NCI-H524 (cell line): Measurements from ENCODE around the gene HOXA1.

ENCODE experiments used
- DNase-seq, 2 experiments: peaks; one replicate each; lab custom pipeline; 2025; lab: John Stamatoyannopoulos, UW

The HOXA1 gene

GRCh38 chr7:27131390-27131819, 35.6 kb upstream of the HOXA1 start:
- DNase-seq = no peak

- peak; percentile 54 to 84 for DNase-seq
Measured at GRCh38 chr7:27130540-27131389, 35.0 kb upstream of the HOXA1 start, which contains the start of gene HOXA4. Gene HOXA4, minus strand, starts transcription at chr7:27130757. Its CDS starts 24 bp downstream, at chr7:27130733.

DNA sequence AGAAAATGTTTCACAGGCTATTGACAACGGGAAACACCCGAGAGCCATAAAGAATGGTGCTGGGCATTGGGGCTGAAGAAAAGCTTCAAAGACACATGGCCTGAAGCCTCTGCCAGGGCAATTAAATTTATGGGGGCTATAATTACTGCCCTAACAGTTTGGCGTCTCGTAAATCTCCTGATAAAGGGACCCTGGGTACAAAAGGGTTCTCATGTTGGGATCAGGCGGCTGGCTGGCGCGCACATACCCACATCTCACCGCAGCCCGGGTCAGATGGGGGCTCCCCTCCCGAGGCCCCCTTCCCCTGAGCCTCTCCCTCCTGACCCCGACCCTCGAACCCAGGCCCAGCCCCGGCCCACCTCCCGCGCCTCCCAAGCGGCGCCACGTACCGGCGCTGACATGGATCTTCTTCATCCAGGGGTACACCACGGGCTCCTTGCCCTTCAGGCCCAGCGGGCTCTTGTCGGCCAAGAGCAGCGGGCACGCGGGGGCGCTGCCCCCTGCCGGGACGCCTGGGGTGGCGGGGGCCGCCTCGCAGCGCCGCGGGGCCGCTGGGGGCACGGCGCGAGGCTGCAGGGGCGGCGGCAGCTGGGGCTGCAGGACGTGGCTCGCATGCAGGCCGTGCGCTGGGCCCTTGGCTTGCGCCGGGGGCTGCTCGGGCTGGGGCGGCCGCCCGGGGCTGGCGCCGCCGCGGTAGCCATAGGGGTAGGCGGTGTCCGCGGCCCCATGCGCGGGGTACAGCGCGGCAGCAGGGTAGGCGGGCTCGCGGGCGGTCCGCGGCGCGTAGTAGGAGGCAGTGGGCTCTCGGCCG, 34.1 kb upstream of the HOXA1 start:
- peak in 1 of 2 experiments; percentile 67 for DNase-seq

GRCh38 chr7:27128776-27129728, 33.3 kb upstream of the HOXA1 start:
- no peak for DNase-seq

- DNase-seq = no peak
Measured at GRCh38 chr7:27128034-27128433, 32.2 kb upstream of the HOXA1 start.

DNA sequence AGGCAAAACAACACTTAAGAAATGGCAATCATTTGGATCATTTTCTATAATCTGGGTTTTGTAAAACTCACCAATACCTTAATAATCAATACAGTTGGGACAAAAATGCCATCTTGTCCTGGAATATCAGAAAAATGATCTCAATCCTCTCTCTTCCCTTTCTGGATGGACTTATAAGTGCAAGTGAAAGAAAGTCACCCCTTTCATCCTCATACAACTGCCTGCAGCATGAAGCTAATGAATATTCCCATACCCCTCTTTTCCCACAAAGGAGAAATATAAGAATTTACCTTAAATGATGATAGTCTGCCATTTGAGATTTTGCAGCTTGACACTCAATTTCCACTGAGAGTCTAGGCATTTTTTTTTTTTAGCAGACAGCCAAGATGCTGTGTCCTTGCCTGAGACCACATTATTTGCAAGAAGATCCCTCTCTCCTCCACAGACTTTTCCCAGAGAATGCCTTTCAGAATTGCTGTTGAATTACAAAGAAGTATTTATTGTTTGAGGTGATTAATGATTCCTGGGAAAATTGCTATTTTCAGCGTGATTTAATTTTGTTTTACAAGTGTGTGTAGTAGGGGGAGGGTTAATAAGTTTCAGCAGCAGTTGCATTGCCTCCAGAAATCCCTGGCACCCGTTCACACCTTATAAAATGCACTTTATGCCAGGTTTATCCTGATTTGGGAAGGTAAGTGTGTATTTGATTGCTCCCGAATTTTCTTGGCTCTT, 31.0 kb upstream of the HOXA1 start:
- no peak for DNase-seq

- DNase-seq = no peak
Measured at GRCh38 chr7:27125986-27126394, 30.2 kb upstream of the HOXA1 start.

- DNase-seq = no peak
Measured at GRCh38 chr7:27124902-27125689, 29.3 kb upstream of the HOXA1 start.

DNA sequence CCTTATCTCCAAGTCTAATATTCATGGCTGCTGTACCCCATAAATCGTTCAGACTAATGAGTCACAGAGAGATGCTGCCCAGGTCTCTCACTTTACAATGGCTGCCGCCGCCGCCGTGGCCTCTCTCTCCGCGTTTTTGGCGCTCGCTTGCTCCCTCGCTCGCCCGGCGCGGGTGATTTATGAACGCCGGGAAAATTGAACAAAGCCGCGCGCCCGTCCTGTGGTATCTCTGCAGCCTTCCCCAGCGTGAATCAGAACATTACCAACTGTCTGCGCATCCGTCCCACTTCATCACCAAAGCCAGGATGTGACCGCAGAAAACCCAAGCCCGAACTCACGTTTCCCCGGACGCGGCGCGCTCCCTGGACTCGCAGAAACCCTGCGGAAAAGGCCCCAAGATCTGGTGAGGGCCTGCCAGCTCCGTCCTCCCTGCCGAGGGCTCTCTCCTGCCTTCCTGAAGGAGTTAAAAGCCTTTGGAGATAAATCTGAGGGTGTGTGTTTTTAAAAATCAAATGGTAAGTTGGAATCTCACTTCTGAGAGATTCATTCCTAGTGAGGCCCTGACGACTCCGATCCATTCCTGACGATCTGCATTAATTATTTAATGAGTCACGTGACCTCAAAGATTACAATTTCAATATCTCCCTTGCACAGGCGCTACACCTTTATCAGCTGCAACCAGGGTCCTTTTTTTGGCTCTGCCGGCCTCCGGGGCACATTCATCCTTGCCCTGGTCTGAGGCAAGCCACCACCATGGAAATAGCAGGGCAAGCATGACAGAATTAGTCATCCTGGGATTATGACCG, 28.5 kb upstream of the HOXA1 start:
- no peak for DNase-seq

DNA sequence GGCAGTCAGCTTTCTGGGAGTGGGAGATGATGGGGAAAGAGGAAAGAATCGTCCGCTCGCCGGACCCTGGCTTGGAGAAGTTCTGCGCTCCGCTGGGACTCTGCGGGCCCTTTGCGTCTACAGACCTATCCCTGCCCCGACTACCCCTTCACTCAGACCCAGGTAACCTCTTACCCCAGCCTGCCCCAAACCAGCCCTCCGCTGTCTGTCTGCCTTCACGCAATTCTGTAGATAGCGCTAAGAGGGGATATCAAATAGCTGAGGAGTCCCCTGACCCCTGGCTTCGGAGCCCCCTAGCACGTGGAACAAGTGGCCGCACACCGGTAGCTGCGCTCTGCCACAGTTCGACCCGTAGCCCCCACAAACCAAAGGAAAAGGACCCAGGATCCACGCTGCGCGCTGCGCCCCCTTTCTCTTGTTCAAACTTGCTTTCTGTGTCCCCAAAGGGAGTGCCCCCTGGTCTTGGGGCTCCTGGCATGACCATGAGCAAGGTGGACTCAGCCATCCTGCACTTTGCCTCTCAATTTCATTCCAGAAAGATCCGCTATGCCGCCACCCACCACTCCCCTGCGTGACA, 27.8 kb upstream of the HOXA1 start:
- no peak for DNase-seq

DNA sequence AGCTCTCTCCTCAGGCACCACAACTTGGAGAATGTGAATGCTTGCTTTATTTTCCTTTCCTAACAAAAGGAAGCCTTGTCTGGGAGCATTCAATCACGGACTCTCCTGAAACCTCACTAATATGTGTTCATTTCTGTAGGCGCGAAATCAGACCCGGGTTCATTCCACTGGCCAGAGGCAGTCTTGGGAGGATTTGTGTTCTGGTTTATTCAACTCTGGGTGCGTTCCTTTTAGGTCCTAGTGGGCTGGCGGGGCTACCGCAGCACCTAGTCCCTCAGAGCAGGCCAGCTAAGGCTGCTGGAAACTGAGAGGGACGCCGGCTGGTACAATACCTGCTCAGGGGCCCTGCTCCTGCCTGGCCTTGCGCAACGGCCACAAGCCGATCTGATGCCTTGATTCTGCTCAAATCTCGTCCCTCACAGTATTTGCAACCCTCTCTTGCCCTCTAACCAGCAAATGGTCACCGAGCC, 27.2 kb upstream of the HOXA1 start:
- DNase-seq = no peak

DNA sequence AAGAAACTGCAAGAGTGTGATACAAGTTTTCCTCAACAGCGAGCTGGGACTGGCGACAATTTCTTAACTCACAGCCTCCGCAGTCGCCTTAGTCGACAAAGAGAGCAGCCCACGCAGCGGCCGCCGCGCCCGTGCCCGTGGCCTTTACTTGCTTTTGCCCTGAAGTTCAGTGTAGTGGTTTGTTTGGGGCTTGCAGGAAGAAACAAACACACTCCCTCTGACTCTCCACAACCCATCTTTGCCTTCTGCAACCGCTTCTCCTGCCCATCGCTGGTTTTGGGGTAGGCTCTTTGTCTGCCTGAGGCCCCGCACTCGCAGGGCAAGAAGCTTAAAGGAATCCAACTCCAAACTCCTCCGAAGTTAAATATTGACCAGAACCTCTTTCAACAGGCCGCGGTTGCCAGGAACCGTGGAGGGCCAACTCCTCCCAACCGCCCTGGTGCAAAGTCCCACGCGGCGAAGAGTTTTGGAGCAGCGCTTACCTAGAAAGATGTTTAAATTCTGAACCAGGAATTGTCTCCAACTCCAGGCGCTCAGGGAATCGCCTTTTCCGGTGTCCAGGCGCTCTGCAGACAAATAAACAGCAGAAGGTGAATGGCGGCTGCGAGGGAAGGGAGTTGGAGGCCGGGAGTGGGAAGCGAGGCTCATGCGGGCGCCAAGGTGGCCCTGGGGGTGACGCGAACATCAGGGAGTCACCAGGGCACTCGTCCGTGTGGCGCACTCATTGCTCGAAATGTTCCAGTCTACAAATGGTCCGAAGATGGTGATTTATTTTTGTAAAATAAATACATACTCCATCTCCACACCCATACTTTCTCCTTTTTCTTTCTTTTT, 26.5 kb upstream of the HOXA1 start:
- no peak for DNase-seq

- DNase-seq = no peak
Measured at GRCh38 chr7:27121684-27122076, 25.9 kb upstream of the HOXA1 start.

DNA sequence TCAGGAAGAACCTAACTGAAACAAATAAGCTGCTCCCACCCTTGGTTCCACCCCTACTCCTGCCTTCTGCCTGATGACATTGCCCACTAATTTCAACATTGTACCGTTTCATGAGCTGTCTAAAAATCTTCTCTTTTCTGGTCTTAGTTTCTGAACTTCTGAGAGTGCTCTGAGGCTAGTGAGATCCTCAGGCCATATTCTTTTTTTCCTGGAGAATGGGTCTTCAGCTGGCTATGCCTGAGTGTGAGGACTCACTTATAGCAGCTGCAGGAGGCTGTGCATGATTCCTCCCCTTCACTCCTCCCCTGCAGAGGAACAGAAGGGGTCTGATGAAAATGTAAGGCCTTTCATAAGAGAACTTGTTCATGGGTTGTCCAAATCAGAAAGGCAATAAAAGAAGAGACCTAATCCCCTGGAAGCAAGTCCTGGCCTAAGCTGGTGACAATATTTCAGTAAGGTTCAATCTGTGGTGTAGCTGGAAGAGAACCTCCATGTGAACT, 23.7 kb upstream of the HOXA1 start:
- DNase-seq = no peak

DNA sequence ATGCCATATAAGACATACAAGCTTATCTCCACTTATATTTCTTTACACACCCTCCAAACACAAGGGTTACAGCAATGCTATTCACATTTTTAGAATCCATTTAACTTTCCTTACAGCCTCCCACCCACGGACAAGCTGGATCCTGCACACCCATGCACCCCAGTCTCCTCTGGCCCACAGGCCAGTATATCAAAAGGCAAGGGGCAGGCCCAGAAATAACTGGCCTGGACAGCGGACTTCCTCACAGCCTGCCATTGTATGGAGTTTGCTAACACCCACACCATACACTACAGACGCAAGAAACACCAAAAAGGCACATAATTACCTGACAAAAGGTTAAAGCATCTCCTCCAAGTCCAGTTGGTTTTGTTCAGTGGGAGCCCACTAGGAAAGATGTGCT, 22.8 kb upstream of the HOXA1 start:
- DNase-seq = no peak

DNA sequence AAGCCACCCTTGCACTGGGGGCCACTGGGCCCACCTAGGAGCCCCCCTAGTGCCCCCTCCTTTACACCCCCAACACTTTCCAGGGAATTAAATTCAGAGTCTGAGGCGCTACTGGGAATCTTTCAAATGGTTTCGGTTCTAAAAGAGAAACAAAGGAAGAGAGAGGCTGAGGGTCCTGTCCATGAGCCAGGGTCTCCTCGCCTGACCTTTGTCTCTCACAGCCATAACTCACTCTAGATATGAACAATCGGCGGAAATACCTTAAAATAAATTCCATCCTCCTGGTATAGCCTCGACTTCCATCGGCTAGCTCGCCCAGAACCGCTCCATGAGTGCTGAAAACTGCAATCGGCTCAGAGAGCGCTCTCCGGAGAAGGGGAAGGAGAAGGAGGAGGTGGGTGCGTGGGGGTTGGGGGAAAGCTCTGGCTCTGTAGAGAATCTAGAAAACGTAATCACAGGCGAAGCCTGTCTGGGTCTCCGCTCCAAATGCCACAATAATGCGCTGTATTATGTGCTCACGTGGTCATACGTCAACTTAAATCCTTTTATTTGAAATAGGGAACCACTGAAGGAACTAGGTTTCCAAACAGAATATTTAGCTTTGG, 22.2 kb upstream of the HOXA1 start:
- no peak for DNase-seq
